NCI-H748 (cell line): ENCODE data around the gene NMNAT3.
"Not testable (repeated sequence)": the region's sequence is repeated elsewhere in the genome, so short reads cannot be mapped to it uniquely, and the experiment has no call there.

Source experiments
- DNase-seq: peaks from one replicate; lab custom pipeline; 2025; ENCODE audit not compliant: unreplicated experiment; lab: John Stamatoyannopoulos, UW

The NMNAT3 gene

DNA sequence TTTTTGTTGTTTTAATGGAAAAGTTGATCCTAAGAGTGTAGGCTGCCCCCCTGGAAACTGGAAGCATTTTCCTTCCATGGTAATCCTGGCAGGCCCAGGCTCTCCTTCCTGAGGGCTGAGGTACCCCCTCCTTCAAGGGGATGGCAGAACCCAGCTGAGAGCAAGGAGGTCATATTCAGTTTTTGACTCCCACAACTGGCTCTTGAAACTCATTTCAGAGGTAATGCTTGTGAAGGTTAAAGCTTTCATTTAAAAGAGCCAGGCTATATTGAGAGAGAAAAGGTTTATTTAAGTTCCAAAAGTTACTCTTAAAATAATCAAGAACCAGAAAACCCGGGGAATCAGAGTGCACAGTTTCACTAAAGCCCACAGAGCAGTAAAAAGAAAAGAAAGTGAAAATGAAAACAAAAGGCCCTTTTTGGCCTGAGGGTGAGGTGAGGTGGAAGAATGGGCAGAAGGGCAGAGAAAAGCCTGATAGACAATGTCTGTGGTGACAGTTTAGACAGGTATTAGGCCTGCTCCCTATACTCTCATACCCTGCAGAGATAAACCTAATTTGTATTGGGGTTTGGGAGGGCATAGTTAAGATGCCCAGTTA lies 91.3 kb downstream of the NMNAT3 start:
- no peak for DNase-seq

DNA sequence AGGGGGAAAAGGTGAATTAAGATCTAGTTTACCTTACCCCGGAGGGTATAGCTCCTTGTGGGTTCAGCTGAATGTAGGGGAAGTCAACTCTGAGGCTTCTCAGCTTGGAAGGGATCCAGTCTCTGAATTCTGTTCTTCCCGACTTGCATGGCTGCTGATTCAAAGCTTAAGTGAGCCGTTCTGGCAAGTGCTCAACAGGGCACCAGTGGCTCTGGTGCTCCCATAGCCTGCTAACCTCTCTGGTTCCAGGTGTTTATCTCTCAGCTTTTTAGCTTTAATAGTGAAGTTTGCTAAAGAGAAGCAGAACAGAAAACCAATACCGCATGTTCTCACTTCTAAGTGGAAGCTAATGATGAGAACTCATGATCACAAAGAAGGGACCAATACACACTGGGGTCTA lies 92.0 kb downstream of the NMNAT3 start:
- DNase-seq = no peak

GRCh38 chr3:139583651-139584050 lies 94.1 kb downstream of the NMNAT3 start:
- not testable (repeated sequence) for DNase-seq

DNA sequence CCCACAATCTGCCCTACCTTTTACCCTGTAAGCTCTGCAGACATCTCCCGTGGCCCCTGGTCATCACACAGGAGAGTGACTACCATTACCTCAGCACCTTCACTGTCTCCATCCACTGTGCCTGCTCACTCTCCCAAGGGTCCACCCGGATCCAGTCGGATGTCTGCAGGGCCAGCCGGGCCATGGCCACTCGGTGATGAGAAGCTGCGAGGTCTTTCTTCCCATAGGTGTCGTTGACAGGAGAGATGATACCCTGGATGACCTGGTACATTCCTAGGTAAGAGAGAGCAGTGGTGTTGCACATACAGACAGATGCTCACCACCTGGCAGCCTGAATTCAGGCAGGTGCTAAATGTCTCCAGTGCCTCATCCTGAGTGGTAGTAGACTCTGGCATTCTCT lies 99.0 kb downstream of the NMNAT3 start:
- DNase-seq = no peak

DNA sequence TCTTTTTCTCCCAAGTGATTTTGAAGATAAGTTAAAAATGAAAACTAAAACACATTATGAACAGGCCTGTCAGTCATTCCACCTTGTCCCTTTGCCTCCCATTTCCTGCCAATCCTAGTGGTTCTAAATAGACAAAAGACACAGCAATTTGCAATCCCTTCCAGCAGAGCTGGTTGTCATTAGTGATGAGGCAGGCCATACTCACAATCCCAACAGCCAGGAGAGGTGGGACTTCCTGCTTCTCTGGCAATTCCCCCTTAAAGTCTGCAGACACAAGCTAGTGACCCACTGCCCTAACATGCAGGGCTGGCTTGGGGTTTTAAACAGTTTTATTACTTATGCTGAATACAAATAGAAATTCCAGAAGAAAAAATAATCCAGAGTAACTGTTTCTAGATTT lies 99.9 kb downstream of the NMNAT3 start:
- DNase-seq = peak; percentile 42

- DNase-seq = no peak
Observed at GRCh38 chr3:139577346-139577745, 100.4 kb downstream of the NMNAT3 start.

DNA sequence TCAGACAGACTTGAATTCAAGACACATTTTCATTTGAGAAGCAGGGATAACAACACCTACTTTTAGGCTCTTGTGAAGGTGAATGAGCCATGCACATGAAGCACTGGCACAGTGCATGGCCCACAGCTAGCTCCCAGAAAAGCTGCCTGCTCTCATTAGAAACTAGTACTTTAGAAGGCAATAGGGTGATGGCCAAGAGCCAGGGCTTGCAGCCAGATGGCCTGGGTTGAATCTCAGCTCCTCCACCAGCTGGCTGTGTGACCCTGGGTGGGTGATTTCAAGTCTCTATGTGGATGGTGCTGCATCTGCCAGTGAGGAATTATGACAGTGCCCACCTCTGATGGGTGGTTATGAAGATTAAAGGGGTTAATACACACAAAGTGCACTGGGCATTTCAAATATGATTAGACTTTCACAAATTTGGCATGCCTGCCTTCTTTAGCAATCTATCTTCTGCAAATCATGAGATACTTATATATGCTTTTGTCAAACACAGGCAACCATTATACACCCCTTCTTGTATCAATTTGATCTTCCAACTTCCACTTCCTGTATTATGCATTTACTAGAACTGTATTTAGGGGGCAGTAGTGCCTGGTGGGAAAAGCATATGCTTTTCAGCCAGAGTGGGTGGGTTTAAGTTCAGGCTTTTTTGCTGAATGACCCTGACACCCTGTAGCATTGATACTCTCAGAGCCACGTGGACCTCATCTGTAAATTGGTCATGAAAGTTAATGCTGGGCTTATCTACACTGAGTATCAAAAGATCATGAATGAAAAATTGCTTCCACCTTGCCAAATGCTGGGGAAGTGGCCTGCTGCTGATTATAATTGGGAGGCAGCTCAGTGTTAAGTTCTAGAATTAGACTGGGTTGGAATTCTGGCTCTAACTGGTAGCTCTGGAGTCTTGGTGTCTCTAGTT lies 103.5 kb downstream of the NMNAT3 start:
- no peak for DNase-seq

DNA sequence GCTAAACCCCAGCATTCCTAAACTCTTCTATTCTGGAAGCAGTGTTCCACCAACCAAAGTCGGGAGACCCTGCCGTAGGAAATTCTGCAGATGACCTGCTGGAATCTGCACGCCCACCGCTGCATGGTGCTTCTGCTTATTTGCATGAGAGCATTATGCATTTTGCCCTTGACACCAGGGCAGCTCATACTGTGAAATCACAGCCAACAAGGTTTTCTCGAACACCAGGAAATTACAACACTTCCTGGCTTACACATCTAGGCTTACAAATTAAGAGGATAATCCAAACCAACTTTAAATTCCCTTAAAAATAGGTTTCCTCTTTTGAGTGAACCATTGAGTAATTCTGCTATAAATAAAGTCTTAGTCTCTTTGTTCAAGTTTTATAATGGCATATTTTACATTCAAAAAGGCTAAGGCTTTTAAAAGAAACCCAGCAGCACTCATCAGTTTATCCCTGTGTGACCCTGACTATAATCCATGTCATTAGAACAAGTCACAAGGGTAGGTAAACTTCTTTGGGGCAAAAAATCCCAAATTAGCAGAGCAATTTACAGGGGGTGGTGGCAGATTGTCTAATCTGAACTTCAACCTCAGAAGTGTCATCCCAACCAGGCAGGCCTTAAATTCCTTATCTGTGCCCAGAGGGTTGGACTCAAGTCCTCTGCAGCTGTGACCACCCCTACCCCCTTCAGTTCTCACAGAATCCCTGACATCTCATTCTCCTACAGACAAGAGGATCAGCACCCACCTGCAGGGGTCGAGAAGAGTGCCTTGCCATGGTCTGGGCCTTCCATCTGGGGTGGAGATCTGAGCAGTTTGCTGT lies 104.7 kb downstream of the NMNAT3 start:
- no peak for DNase-seq

GRCh38 chr3:139571711-139572110 lies 106.1 kb downstream of the NMNAT3 start:
- no peak for DNase-seq

DNA sequence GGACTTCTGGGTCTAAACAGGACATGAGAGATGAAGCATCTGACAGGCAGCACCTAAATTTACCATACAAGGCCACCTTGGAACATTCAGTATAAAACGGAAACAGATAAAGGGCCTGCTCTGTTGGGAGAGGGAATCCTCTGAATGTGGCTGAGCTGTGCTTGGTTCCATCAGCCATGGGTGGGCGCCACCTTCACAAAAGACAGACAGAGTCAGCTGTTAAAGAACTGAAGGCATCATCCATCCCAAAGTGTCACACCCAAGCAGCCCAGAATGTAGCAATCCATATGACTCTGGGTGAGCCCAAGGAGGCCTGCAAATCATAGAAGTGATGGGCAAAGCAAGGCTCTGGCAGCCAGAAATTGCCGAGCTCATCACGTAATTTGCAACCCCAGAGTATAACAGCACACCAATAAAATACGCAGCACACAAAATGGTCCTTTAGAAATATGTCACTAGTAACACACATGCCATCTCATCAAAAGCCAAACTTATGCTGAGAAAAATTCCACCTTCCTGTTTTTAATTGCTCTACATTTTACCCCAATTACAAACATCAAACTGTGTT lies 113.4 kb downstream of the NMNAT3 start:
- DNase-seq = peak; percentile 52

DNA sequence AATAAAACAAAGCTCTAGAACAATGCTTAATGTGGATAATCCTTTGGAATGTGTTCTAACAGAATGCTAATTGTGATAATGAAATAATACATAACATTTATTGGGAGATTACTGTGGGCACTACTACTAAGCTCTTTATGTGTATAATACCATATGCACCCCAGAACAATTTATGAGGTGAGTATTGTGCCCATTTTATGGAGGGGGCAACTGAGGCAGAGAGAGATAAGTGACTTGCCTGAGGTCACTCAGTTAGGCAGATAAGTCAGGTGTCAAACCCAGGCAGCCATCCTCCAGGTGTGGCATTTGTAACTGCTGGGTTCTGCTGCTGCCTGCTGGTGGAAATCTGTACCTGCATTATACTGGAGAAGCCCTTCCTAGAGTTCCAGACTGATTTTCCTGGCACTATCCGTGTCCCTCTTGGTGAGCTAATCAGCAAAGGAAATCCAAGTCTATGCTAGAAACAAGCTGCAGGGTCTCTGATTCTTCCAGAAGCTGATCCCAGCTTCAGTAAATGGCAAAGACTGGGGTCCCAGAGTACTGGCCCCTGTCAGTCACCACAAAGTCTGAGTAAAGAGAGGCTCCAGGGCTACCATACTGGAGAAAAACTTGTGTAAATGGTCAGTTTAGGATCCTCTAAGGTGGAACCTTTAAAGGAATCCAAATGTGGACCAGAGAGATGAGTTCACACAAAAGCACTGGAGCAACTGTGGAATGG lies 115.7 kb downstream of the NMNAT3 start:
- DNase-seq = peak; percentile 71

- DNase-seq = peak; percentile 71
Observed at GRCh38 chr3:139561255-139561817, 116.4 kb downstream of the NMNAT3 start.

DNA sequence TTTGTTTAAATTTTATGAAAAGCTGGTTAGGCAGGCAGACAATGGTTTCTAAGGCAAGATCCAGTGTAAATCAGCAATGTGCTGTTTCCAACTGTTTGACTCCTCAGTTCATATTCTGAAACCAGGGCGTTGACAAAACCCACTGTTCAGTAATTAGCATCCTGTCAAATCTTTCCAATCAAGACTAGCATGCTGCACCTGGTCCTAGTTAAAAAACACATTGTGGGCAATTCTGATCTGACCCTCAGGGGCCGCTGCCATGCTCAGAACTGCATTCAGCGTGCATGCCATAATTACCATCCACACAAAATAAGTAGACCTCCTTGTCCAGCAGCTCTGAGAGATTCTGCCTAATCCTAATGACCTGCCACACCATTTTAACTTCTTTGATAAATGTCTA lies 117.4 kb downstream of the NMNAT3 start:
- DNase-seq = peak; percentile 92

GRCh38 chr3:139559541-139559940 lies 118.2 kb downstream of the NMNAT3 start:
- DNase-seq = peak; percentile 76

- no peak for DNase-seq
Observed at GRCh38 chr3:139558351-139559266, 119.2 kb downstream of the NMNAT3 start.

DNA sequence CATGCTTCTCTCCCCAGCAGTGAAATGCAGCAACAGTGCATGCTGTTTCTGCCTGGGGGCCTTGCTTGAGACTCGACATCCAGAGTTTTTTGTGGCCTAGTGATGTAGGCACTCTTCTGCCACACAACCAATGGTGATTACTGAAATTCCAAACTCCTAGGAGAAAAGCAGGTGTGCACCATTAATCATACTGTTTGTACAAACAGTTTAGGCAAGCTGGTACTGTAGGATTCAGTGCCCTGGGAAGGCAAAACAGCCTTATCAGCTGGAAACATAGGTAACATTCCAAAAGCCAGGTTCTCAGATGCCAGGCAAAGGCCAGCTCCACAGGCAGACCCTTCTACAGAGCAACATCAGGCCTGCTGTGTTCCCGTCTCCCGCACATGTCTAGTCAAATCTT lies 120.7 kb downstream of the NMNAT3 start:
- DNase-seq = peak; percentile 64

DNA sequence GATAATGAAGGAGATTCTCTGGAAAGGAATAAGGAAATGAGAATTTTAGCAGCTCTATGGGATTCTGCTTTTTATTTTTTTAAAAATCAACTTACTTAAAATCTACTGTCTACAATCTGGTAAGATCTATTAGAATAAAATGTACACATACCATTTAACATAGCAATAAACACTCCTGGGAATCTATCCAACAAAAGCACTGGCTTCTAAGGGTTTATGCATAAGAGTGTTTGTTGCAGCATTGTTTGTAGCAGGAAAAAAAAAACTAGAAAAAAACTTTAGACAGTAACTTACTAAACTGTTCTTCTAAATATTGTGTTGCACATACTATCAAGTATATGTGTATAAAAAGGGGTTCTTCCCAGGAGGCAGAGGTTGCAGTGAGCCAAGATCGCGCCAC lies 122.5 kb downstream of the NMNAT3 start:
- no peak for DNase-seq

DNA sequence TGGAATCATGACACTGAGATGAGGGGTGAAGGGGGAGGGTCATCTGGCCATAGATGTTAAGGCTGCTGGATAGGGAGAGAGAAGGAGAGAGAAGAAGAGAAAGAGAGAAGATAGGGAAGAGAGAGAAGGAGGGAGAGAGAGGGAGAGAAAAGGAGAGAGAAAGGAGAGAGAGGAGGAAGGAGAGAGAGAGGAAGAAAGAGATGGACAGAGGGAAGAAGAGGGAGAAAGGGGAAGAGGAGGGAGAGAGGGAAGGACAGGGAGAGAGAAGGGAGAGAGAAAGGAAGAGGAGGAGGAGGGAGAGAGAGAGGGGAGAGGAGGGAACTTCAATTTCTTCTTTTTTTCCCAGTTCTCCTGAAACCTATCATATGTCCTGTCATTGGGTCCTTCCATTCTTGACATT lies 123.1 kb downstream of the NMNAT3 start:
- no peak for DNase-seq

DNA sequence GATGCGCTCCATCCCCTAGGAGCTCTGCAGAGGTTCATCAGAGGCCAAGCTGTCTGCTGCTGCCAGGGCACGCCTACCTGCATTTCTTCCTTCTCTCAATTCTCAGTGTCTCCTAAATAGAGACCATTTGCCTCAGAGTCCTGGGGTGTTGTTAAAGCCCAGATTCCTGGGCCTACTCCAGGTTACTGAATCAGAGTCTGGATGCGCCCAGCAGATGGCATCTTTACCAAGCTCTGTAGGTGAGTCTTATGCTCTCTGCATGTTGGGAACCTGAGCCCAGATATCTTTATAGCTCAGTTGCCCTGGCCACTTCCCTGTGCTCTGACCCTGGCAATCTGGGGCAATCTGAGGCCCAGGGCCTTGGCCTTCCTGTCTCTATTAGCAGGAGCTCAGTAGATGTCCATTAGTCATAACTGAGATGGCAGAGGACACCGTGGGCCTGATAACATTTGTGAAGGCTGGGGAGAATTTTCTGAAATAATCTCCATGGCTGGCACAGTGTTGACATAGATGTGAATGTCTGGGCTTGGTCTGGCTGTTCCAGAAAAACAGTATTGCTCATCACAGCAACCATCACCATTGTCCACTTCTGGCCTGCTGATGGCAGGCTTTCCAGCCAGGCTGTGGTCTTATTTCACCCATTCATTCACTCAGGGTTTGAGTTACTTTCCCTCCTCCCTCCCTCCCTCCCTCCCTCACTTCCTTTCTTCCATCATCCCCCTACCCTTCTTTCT lies 125.0 kb downstream of the NMNAT3 start:
- DNase-seq = no peak
